Measurements from ENCODE around the gene INTS7. TPM values are rescaled to one million over a fixed set of nuclear protein-coding genes. Genes with fewer than 3 reads are reported as not detected.
"Not testable (repeated sequence)": the region's sequence is repeated elsewhere in the genome, so short reads cannot be mapped to it uniquely, and the experiment has no call there.

INTS7 gene
- total RNA-seq, 1 experiment from 2014 or later = 21.7 TPM

DNA sequence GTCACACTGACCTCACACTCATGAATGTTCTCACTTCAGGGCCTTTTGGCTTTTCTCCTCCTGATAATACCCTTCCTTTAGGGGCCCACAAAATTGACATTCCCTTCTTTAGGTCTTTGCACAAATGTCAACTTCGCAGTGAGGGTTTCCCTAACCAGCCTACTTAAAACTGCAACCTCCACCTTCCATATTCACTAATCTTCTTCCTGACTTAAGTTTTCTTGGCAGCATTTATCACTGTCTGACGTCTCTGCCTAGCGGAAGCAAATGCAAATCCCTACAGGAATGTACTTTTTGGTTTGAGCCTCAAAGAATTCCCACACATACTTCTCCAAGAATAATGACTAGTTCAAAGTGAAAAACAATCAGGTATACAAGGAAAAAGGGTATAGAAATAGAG lies 32.8 kb downstream of the INTS7 start:
- Histone ChIP-seq H3K4me1 (ENCODE audit: control insufficient read depth in 1 of 2, insufficient read depth in 2 of 2, low read length in 2 of 2) (no peaks in the 10 kb centered on the region), H3K9me2 (ENCODE audit: insufficient read depth) (no peaks in the 10 kb centered on the region), H3K79me2 (ENCODE audit: insufficient read depth, low read length) (no peaks in the 10 kb centered on the region), H2AFZ (ENCODE audit: low read depth, low read length, poor library complexity, severe bottlenecking) (no peak overlapping the region), H4K20me1 (ENCODE audit: insufficient read depth) (no peaks in the 10 kb centered on the region), H3K4me3 (replicated peaks in 1 of 2; ENCODE audit: low read depth in 1 of 2, low read length in 2 of 2) (no peak overlapping the region), H3K36me3 (ENCODE audit: control insufficient read depth in 1 of 2, insufficient read depth in 2 of 2, low read length in 2 of 2) (peaks cover 0 to 3% of the 10 kb centered on the region in 2 experiments; a peak in 2 of 4 replicates), H3K27me3 (ENCODE audit: insufficient read depth, low read length) (no peaks in the 10 kb centered on the region), H3K27ac (ENCODE audit: low read depth, low read length) (no peak overlapping the region), H3K9me3 (ENCODE audit: control insufficient read depth in 1 of 2, insufficient read depth in 1 of 2, low read depth in 1 of 2, low read length in 2 of 2) (no peaks in the 10 kb centered on the region), H3K9ac (ENCODE audit: low read length) (no peak overlapping the region), H3K4me2 (ENCODE audit: low read length) (no peak overlapping the region)
- ATAC-seq (no peak), DNase-seq (ENCODE audit: low read depth, low spot score) (no peak)
- ChIA-PET RAD21 (ENCODE audit: low non-redundant PET in 1 of 2, low total read pairs in 2 of 2, uncharacterized antibody in 2 of 2, unreplicated experiment in 2 of 2) (no interaction called here), POLR2A (no interaction called here), CTCF (no interaction called here)
- intact Hi-C loops (cut with micrococcal nuclease) = no loop called here
- no TSS peak for BruUV-seq (replicated peaks)
- TF ChIP-seq ZFX (IDR thresholded peaks at IDR 0.05) (no peak), EZH2 (IDR thresholded peaks at IDR 0.05) (no peak), POLR2A (IDR thresholded peaks at IDR 0.05; ENCODE audit: borderline replicate concordance, extremely low read depth, insufficient read depth, insufficient read length) (no peak), JUND (IDR thresholded peaks at IDR 0.05) (no peak), SIN3A (IDR thresholded peaks at IDR 0.05; ENCODE audit: low read depth) (no peak), ELF1 (IDR thresholded peaks at IDR 0.05; ENCODE audit: borderline replicate concordance, low read depth) (no peak), POLR2AphosphoS5 (IDR thresholded peaks at IDR 0.05; ENCODE audit: low read depth, low read length) (no peak), EZH2phosphoT487 (IDR thresholded peaks at IDR 0.05; ENCODE audit: borderline replicate concordance) (no peak), ZNF274 (IDR thresholded peaks at IDR 0.05; ENCODE audit: low read depth, low read length) (no peak), REST (IDR thresholded peaks at IDR 0.05; ENCODE audit: low read depth) (no peak), SRF (IDR thresholded peaks at IDR 0.05; ENCODE audit: low read depth) (no peak)
- TF ChIP-seq, protein P1, sequence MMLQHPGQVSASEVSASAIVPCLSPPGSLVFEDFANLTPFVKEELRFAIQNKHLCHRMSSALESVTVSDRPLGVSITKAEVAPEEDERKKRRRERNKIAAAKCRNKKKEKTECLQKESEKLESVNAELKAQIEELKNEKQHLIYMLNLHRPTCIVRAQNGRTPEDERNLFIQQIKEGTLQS (IDR thresholded peaks at IDR 0.05) = no peak

- POLR2A ChIA-PET; BruUV-seq (replicated peaks); DNase-seq (ENCODE audit: low read depth, low spot score); H3K79me2 ChIP-seq (ENCODE audit: insufficient read depth, low read length); H3K4me3 ChIP-seq (replicated peaks in 1 of 2; ENCODE audit: low read depth in 1 of 2, low read length in 2 of 2); H3K27ac ChIP-seq (ENCODE audit: low read depth, low read length); H4K20me1 ChIP-seq (ENCODE audit: insufficient read depth); ATAC-seq; H3K36me3 ChIP-seq (ENCODE audit: control insufficient read depth in 1 of 2, insufficient read depth in 2 of 2, low read length in 2 of 2); H3K4me1 ChIP-seq (ENCODE audit: control insufficient read depth in 1 of 2, insufficient read depth in 2 of 2, low read length in 2 of 2); RAD21 ChIA-PET (ENCODE audit: low non-redundant PET in 1 of 2, low total read pairs in 2 of 2, uncharacterized antibody in 2 of 2, unreplicated experiment in 2 of 2); H3K4me2 ChIP-seq (ENCODE audit: low read length); intact Hi-C loops (cut with micrococcal nuclease); H3K9ac ChIP-seq (ENCODE audit: low read length); H3K9me3 ChIP-seq (ENCODE audit: control insufficient read depth in 1 of 2, insufficient read depth in 1 of 2, low read depth in 1 of 2, low read length in 2 of 2); H3K9me2 ChIP-seq (ENCODE audit: insufficient read depth); H2AFZ ChIP-seq (ENCODE audit: low read depth, low read length, poor library complexity, severe bottlenecking); H3K27me3 ChIP-seq (ENCODE audit: insufficient read depth, low read length): not testable (repeated sequence)
- CTCF ChIA-PET = interaction anchor here (1.0 kb wide), 1 partner anchor 38 kb away, joined by 3 read pairs; the partner anchor contains the start of genes DTL and INTS7
These were observed 37.9 kb downstream of the INTS7 start for GRCh38 chr1:211997426-211997825.
